PC-3 (cell line): Measurements from ENCODE around the gene CCDC185. TPM values are rescaled to one million over a fixed set of nuclear protein-coding genes. Genes with fewer than 3 reads are reported as not detected.

ENCODE experiments used
- ATAC-seq: fragments of 200-7000 bp; cut with Tn5 transposase; 2 replicates; pipeline ENCODE4 v1.9.1; 2020; ENCODE audit warnings: mild to moderate bottlenecking, moderate library complexity
- BruUV-seq: library from RNA; stranded (reverse); fragments of 400-500 nt; replicated peaks from 2 replicates; lab custom pipeline; 2021; lab: Mats Ljungman, UMichigan
- CTCF ChIA-PET: fragments of 300-600 bp; sonication (Branson Sonifier 250); formaldehyde crosslinking; loops from one replicate; lab custom pipeline; 2022; ENCODE audit warnings: antibody characterized with exemption; lab: Charles Lee
- POLR2A ChIA-PET: fragments of 300-600 bp; sonication (Branson Sonifier 250); formaldehyde crosslinking; loops from one replicate; lab custom pipeline; 2022; ENCODE audit warnings: antibody characterized with exemption; ENCODE audit not compliant: unreplicated experiment; lab: Charles Lee
- DNase-seq: peaks from one replicate; pipeline ENCODE4 v3.0.0-alpha.2; 2015
- H2AFZ ChIP-seq: fragments of 300-600 bp; sonication (generic); 2 replicates; pipeline ENCODE4 v1.6.0; 2016; ENCODE audit warnings: antibody characterized with exemption, low read length
- H3F3A ChIP-seq: fragments of 300-600 bp; sonication (generic); one replicate; pipeline ENCODE4 v1.6.0; 2017; ENCODE audit warnings: antibody characterized with exemption, low read length, control low read depth, mild to moderate bottlenecking; ENCODE audit not compliant: unreplicated experiment
- H3K27ac ChIP-seq: fragments of 300-600 bp; sonication (generic); 2 replicates; pipeline ENCODE4 v1.5.1; 2016; ENCODE audit warnings: mild to moderate bottlenecking, low read length
- H3K27me3 ChIP-seq: fragments of 300-600 bp; sonication (generic); 2 replicates; pipeline ENCODE4 v1.6.1; 2016; ENCODE audit warnings: low read length, mixed read lengths
- H3K36me3 ChIP-seq: fragments of 300-600 bp; sonication (generic); 2 replicates; pipeline ENCODE4 v1.6.1; 2016; ENCODE audit warnings: low read depth, mixed run types, low read length, mixed read lengths
- H3K4me1 ChIP-seq: fragments of 300-600 bp; sonication (generic); 2 replicates; pipeline ENCODE4 v1.5.1; 2016; ENCODE audit warnings: low read length; ENCODE audit not compliant: insufficient read depth
- H3K4me2 ChIP-seq: fragments of 300-600 bp; sonication (generic); 2 replicates; pipeline ENCODE4 v1.6.0; 2016; ENCODE audit warnings: low read length
- H3K4me3 ChIP-seq: fragments of 300-600 bp; sonication (generic); 2 replicates; pipeline ENCODE4 v1.5.1; 2016; ENCODE audit warnings: mild to moderate bottlenecking, low read length, mixed read lengths
- H3K79me2 ChIP-seq: fragments of 300-600 bp; sonication (generic); 2 replicates; pipeline ENCODE4 v1.6.1; 2017; ENCODE audit warnings: low read length, mixed read lengths
- H3K9ac ChIP-seq: fragments of 300-600 bp; sonication (generic); 2 replicates; pipeline ENCODE4 v1.6.0; 2016; ENCODE audit warnings: mild to moderate bottlenecking, low read length
- H3K9me2 ChIP-seq: fragments of 300-600 bp; sonication (generic); replicated peaks from 2 replicates; pipeline ENCODE4 v1.6.1; 2016; ENCODE audit warnings: mixed run types, low read length, mixed read lengths
- H3K9me3 ChIP-seq: fragments of 300-600 bp; sonication (generic); 2 replicates; pipeline ENCODE4 v1.6.1; 2016; ENCODE audit warnings: low read length, mixed read lengths
- H4K20me1 ChIP-seq: fragments of 300-600 bp; sonication (generic); 2 replicates; pipeline ENCODE4 v1.6.1; 2016; ENCODE audit warnings: low read length, mixed read lengths
- EZH2 ChIP-seq: fragments of 300-600 bp; sonication (generic); IDR thresholded peaks from one replicate; pipeline ENCODE4 v1.6.1; 2017; ENCODE audit warnings: antibody characterized with exemption, mild to moderate bottlenecking, low read length; ENCODE audit not compliant: unreplicated experiment
- EZH2phosphoT487 ChIP-seq: fragments of 300-600 bp; sonication (generic); IDR thresholded peaks from 2 replicates; pipeline ENCODE4 v1.6.1; 2018; ENCODE audit warnings: mild to moderate bottlenecking, antibody characterized with exemption, low read length, borderline replicate concordance
- intact Hi-C: fragments of 100-400 bp; cut with micrococcal nuclease; formaldehyde crosslinking; loops from 2 replicates; pipeline ENCODE4 v1.9.0; 2023
- total RNA-seq: library from RNA; depleted of rRNA; stranded (reverse); fragments of >200 nt; gene quantifications from 2 replicates; pipeline ENCODE4 v1.2.3, GENCODE V29; 2014
- TF ChIP-seq, protein P1 (sequence below): fragments of 300-600 bp; sonication (generic); conservative IDR thresholded peaks from 2 replicates; pipeline ENCODE4 v1.5.1; 2017; ENCODE audit warnings: antibody characterized with exemption, low read depth, mild to moderate bottlenecking, low read length

The CCDC185 gene
- total RNA-seq, 1 experiment from 2014 or later, result not detected

DNA sequence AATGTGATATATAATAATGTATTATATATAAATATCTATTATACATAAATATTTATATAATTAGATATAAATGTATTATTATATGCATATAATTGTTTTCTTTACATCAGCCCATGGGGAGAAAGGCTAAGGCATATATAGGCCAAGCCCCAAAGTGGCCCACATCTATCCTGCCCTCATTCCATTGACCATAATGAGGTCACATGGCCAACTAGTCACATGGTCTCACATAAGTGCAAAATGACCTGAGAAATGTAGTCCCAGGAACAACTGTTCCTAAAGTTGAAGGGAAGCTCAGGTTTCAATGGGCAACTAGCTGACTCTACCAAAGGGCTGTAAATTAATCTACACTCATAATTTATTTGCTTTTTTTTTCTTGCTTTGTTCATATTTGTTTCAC is 14.5 kb upstream of the CCDC185 start:
- intact Hi-C loops, result no loop called here
- Histone ChIP-seq H3K79me2 (no peaks in the 10 kb centered on the region), H3K4me2 (no peak overlapping the region), H3K9ac (no peak overlapping the region), H4K20me1 (no peaks in the 10 kb centered on the region), H2AFZ (no peak overlapping the region), H3K27ac (no peak overlapping the region), H3K9me3 (peaks cover 4% of the 10 kb centered on the region; the same call in 1 of the 2 replicates), H3F3A (no peaks in the 10 kb centered on the region), H3K4me1 (no peaks in the 10 kb centered on the region), H3K27me3 (peaks cover 64% of the 10 kb centered on the region), H3K4me3 (no peak overlapping the region), H3K36me3 (no peaks in the 10 kb centered on the region), H3K9me2 (no peaks in the 10 kb centered on the region)
- ChIA-PET POLR2A (no interaction called here), CTCF (no interaction called here)
- TF ChIP-seq, protein P1, sequence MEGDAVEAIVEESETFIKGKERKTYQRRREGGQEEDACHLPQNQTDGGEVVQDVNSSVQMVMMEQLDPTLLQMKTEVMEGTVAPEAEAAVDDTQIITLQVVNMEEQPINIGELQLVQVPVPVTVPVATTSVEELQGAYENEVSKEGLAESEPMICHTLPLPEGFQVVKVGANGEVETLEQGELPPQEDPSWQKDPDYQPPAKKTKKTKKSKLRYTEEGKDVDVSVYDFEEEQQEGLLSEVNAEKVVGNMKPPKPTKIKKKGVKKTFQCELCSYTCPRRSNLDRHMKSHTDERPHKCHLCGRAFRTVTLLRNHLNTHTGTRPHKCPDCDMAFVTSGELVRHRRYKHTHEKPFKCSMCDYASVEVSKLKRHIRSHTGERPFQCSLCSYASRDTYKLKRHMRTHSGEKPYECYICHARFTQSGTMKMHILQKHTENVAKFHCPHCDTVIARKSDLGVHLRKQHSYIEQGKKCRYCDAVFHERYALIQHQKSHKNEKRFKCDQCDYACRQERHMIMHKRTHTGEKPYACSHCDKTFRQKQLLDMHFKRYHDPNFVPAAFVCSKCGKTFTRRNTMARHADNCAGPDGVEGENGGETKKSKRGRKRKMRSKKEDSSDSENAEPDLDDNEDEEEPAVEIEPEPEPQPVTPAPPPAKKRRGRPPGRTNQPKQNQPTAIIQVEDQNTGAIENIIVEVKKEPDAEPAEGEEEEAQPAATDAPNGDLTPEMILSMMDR, result no peak
- TF ChIP-seq EZH2 (no peak), EZH2phosphoT487 (no peak)
- no peak for ATAC-seq
- BruUV-seq, result no TSS peak
- DNase-seq, result no peak

DNA sequence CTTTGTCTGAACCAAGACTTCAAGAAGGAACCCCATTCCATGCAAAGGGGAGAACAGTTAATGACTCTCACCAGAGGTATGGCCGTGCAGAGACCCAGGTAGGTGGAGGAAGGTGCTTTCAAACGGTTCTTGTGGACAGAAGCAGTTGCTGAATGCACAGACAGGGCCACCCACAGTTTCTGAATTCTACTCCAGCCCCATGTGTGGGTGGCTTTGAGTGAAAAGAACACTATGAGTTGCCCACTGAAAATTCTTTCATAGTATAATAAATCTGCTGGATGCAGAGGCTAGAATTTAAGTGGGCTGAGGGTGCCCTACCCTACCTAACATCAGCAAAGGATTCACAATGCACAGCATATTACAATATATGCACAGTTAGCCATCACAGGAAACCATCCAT is 7.2 kb upstream of the CCDC185 start:
- Histone ChIP-seq H3K27ac (no peak overlapping the region), H3K79me2 (no peaks in the 10 kb centered on the region), H3K27me3 (peaks cover 67% of the 10 kb centered on the region), H3K4me1 (no peaks in the 10 kb centered on the region), H4K20me1 (no peaks in the 10 kb centered on the region), H3K9me2 (no peaks in the 10 kb centered on the region), H3K36me3 (no peaks in the 10 kb centered on the region), H3K4me3 (no peak overlapping the region), H3K9ac (no peak overlapping the region), H3K9me3 (no peaks in the 10 kb centered on the region), H2AFZ (no peak overlapping the region), H3K4me2 (no peak overlapping the region), H3F3A (no peaks in the 10 kb centered on the region)
- TF ChIP-seq, protein P1, result no peak
- TF ChIP-seq EZH2phosphoT487 (no peak), EZH2 (no peak)
- POLR2A ChIA-PET, result no interaction called here
- BruUV-seq, result no TSS peak
- ATAC-seq (no peak), DNase-seq (no peak)
- intact Hi-C loops, result no loop called here
- CTCF ChIA-PET, result no interaction called here

DNA sequence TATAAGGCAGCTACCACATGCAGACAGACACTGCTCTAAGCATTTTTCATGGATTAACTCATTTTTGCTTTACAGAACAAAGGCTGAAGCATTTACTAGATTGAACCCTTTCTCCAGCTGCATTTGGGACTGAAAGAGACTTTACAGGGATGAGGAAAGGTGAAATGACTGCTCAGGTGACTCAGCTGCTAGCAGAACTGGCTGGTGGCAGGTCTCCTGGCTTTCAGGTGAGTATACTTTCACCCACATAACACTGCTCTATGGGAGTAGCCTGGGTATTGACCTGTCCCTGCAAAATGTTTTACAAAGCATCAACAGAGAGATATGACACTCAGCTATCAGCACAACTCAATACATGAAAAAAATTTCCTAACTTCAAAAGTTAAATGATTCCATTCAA is 2.6 kb upstream of the CCDC185 start:
- ATAC-seq (no peak), DNase-seq (peak; percentile 19)
- Histone ChIP-seq H3F3A (no peaks in the 10 kb centered on the region), H3K36me3 (no peaks in the 10 kb centered on the region), H3K27ac (no peak overlapping the region), H2AFZ (no peak overlapping the region), H3K4me1 (peaks cover 7% of the 10 kb centered on the region; the same call in 1 of the 2 replicates), H3K9me3 (no peaks in the 10 kb centered on the region), H3K4me3 (no peak overlapping the region), H3K9ac (no peak overlapping the region), H3K79me2 (no peaks in the 10 kb centered on the region), H3K27me3 (peaks cover 65% of the 10 kb centered on the region), H3K9me2 (no peaks in the 10 kb centered on the region), H3K4me2 (no peak overlapping the region), H4K20me1 (no peaks in the 10 kb centered on the region)
- ChIA-PET POLR2A (no interaction called here), CTCF (no interaction called here)
- intact Hi-C loops, result no loop called here
- no peak for TF ChIP-seq EZH2phosphoT487
- TF ChIP-seq, protein P1, result no peak
- no peak for TF ChIP-seq EZH2
- no TSS peak for BruUV-seq
